ENCODE measurements around the gene MED27. TPM values are rescaled to one million over a fixed set of nuclear protein-coding genes. Genes with fewer than 3 reads are reported as not detected.

The MED27 gene
- total RNA-seq, 2 experiments from 2014 or later: 32.5 TPM

- Mint-ChIP-seq H3K9me3 (no peaks in the 10 kb centered on the region), H3K27me3 (no peaks in the 10 kb centered on the region), H3K36me3 (ENCODE audit: low read depth) (peaks cover 6% of the 10 kb centered on the region), H3K4me1 (ENCODE audit: low read depth) (no peaks in the 10 kb centered on the region), H3K27ac (no peak overlapping the region), H3K4me3 (no peak overlapping the region)
- CTCF ChIA-PET: no interaction called here
- DNase-seq: no peak
- POLR2A ChIA-PET: interaction anchor here (0.6 kb wide), 1 partner anchor 301 kb away, joined by 3 read pairs; no protein-coding TSS in a partner anchor
- TF ChIP-seq CTCF (IDR thresholded peaks at IDR 0.05): no peak
- intact Hi-C loops (cut with micrococcal nuclease): no loop called here
- no peak for ATAC-seq
Measured at GRCh38 chr9:131972889-131973288, 106.8 kb downstream of the MED27 start.

GRCh38 chr9:131971482-131972074, 108.1 kb downstream of the MED27 start:
- DNase-seq: no peak
- H3K4me3 Mint-ChIP-seq: no peak overlapping the region
- no peaks in the 10 kb centered on the region for H3K9me3 Mint-ChIP-seq
- no peaks in the 10 kb centered on the region for H3K4me1 Mint-ChIP-seq (ENCODE audit: low read depth)
- ChIA-PET POLR2A (no interaction called here), CTCF (no interaction called here)
- no peaks in the 10 kb centered on the region for H3K27me3 Mint-ChIP-seq
- no peak for ATAC-seq
- no peak for TF ChIP-seq CTCF (IDR thresholded peaks at IDR 0.05)
- H3K27ac Mint-ChIP-seq: no peak overlapping the region
- H3K36me3 Mint-ChIP-seq (ENCODE audit: low read depth): peaks cover 6% of the 10 kb centered on the region
- intact Hi-C loops (cut with micrococcal nuclease): no loop called here

GRCh38 chr9:131969469-131969989, 110.1 kb downstream of the MED27 start:
- intact Hi-C loops (cut with micrococcal nuclease): no loop called here
- ATAC-seq (no peak), DNase-seq (no peak)
- Mint-ChIP-seq H3K27me3 (no peaks in the 10 kb centered on the region), H3K36me3 (ENCODE audit: low read depth) (peaks cover 4% of the 10 kb centered on the region), H3K4me1 (ENCODE audit: low read depth) (no peaks in the 10 kb centered on the region), H3K4me3 (no peak overlapping the region), H3K9me3 (no peaks in the 10 kb centered on the region), H3K27ac (no peak overlapping the region)
- TF ChIP-seq CTCF (IDR thresholded peaks at IDR 0.05): no peak
- POLR2A ChIA-PET: no interaction called here
- CTCF ChIA-PET: no interaction called here

GRCh38 chr9:131968632-131969031, 111.0 kb downstream of the MED27 start:
- Mint-ChIP-seq H3K27ac (no peak overlapping the region), H3K9me3 (no peaks in the 10 kb centered on the region), H3K27me3 (no peaks in the 10 kb centered on the region), H3K4me1 (ENCODE audit: low read depth) (no peaks in the 10 kb centered on the region), H3K4me3 (no peak overlapping the region), H3K36me3 (ENCODE audit: low read depth) (peaks cover 4% of the 10 kb centered on the region)
- ChIA-PET POLR2A (no interaction called here), CTCF (no interaction called here)
- ATAC-seq (no peak), DNase-seq (no peak)
- intact Hi-C loops (cut with micrococcal nuclease): no loop called here
- TF ChIP-seq CTCF (IDR thresholded peaks at IDR 0.05): no peak

GRCh38 chr9:131965841-131966240, 113.8 kb downstream of the MED27 start:
- H3K4me1 Mint-ChIP-seq (ENCODE audit: low read depth): no peaks in the 10 kb centered on the region
- no peak overlapping the region for H3K4me3 Mint-ChIP-seq
- H3K27me3 Mint-ChIP-seq: no peaks in the 10 kb centered on the region
- ChIA-PET POLR2A (no interaction called here), CTCF (no interaction called here)
- no peak for TF ChIP-seq CTCF (IDR thresholded peaks at IDR 0.05)
- no peak for DNase-seq
- no peak for ATAC-seq
- intact Hi-C loops (cut with micrococcal nuclease): no loop called here
- H3K9me3 Mint-ChIP-seq: no peaks in the 10 kb centered on the region
- no peak overlapping the region for H3K27ac Mint-ChIP-seq
- H3K36me3 Mint-ChIP-seq (ENCODE audit: low read depth): no peaks in the 10 kb centered on the region
